Measurements from ENCODE around the gene ENG. TPM values are rescaled to one million over a fixed set of nuclear protein-coding genes. Genes with fewer than 3 reads are reported as not detected.

Gene ENG
- total and polyA plus RNA-seq, 2 of the 8 experiments (the other 6 are each of a cell fraction or from before 2014, with no cell fraction given): 1.8 to 4.4 TPM

GRCh38 chr9:127783111-127784008, 71.1 kb downstream of the ENG start:
- H2BK120ac ChIP-seq (replicated peaks; ENCODE audit: low read depth, low read length): no peak overlapping the region
- H3K4ac ChIP-seq (replicated peaks; ENCODE audit: insufficient read length, low read depth, low read length): peak overlapping the region; percentile 41
- peaks cover 0 to 17% (median 10%) of the 10 kb centered on the region in 4 experiments; a peak in 5 of 7 replicates for H3K4me1 ChIP-seq (replicated peaks in 1 of 4; ENCODE audit: control insufficient read depth in 3 of 4, insufficient read depth in 4 of 4, low read length in 3 of 4)
- peak overlapping the region; percentile 71; the same call in 1 of the 2 replicates for H2BK12ac ChIP-seq (ENCODE audit: low read depth, low read length)
- no peak overlapping the region for H2AK5ac ChIP-seq (ENCODE audit: low read depth, low read length)
- H3K79me2 ChIP-seq (ENCODE audit: control insufficient read depth in 1 of 2, insufficient read depth in 2 of 2, low read length in 2 of 2): peaks cover 3 to 15% of the 10 kb centered on the region in 2 experiments; a peak in 2 of 4 replicates
- no peak overlapping the region for H3K23ac ChIP-seq (ENCODE audit: insufficient read length)
- peaks cover 12 to 13% (median 12%) of the 10 kb centered on the region in 4 experiments for H3K36me3 ChIP-seq (ENCODE audit: control insufficient read depth in 2 of 4, insufficient read depth in 4 of 4, low read length in 3 of 4)
- H2BK5ac ChIP-seq (ENCODE audit: low read depth, low read length): no peak overlapping the region
- 90% methylated on average over 20 of the region's 20 CpGs; no CpG with 5 or more reads in 1 of the 2 experiments for WGBS, 2 experiments (ENCODE audit: extremely low coverage in 1 of 2, insufficient coverage in 1 of 2, insufficient read length in 1 of 2, insufficient replicate concordance in 2 of 2, low coverage in 1 of 2, low lambda C conversion rate in 2 of 2, missing lambda C conversion rate in 1 of 2)
- H3K27ac ChIP-seq (ENCODE audit: low read depth, low read length): no peak overlapping the region
- no peak overlapping the region for H3K18ac ChIP-seq (ENCODE audit: extremely low read depth, low read length)
- DNase-seq (ENCODE audit: low read depth in 1 of 2, low spot score in 2 of 2) (no peak), FAIRE-seq (no peak)
- peak overlapping the region; percentile 88 for H2BK15ac ChIP-seq (ENCODE audit: low read length)
- H3K56ac ChIP-seq (replicated peaks; ENCODE audit: insufficient read length, low read depth, low read length): no peak overlapping the region
- no peak overlapping the region for H3K4me2 ChIP-seq (ENCODE audit: insufficient read depth in 1 of 2, low read depth in 2 of 2, low read length in 2 of 2)
- H2AFZ ChIP-seq (ENCODE audit: low read length): no peak overlapping the region
- H3K27me3 ChIP-seq (replicated peaks in 1 of 4; ENCODE audit: control insufficient read depth in 3 of 4, extremely low read depth in 1 of 4, insufficient read depth in 3 of 4, low read length in 3 of 4): no peaks in the 10 kb centered on the region
- H3K9me3 ChIP-seq (ENCODE audit: insufficient read depth in 2 of 2, low read depth in 1 of 2, low read length in 1 of 2): no peaks in the 10 kb centered on the region
- no peak overlapping the region for H4K5ac ChIP-seq (ENCODE audit: insufficient read length, low read depth, low read length)
- H2BK20ac ChIP-seq (ENCODE audit: low read length): no peak overlapping the region
- no peak overlapping the region for H4K8ac ChIP-seq (ENCODE audit: extremely low read depth, insufficient read depth, low read length)
- no peak overlapping the region for H3K4me3 ChIP-seq (ENCODE audit: extremely low read depth in 1 of 4, insufficient read depth in 2 of 4, low read depth in 3 of 4, low read length in 4 of 4)
- no peaks in the 10 kb centered on the region for H3K23me2 ChIP-seq (ENCODE audit: low read depth, low read length)
- POLR2A ChIA-PET (ENCODE audit: partially characterized antibody): interaction anchor here (0.6 to 10.2 kb wide), 8 partner anchors 9 to 337 kb away, joined by 3 to 140 read pairs (median 4); partner anchors contain the start of gene FPGS
- CTCF ChIA-PET (ENCODE audit: partially characterized antibody): interaction anchor here (0.8 to 16.2 kb wide), 12 partner anchors 16 to 279 kb away, joined by 3 to 227 read pairs (median 4); partner anchors contain the start of gene TOR2A
- H3K9ac ChIP-seq (replicated peaks in 1 of 4; ENCODE audit: extremely low read depth in 1 of 4, low read depth in 3 of 4, low read length in 3 of 4): no peak overlapping the region
- no peak overlapping the region for H4K91ac ChIP-seq (replicated peaks; ENCODE audit: insufficient read length, low read length)
- peaks cover 4% of the 10 kb centered on the region for H3K79me1 ChIP-seq (ENCODE audit: low read depth, low read length)
- H3K14ac ChIP-seq (ENCODE audit: insufficient read length): peak overlapping the region; percentile 27
- H4K20me1 ChIP-seq (replicated peaks in 1 of 2; ENCODE audit: control insufficient read depth in 1 of 2, insufficient read depth in 2 of 2, low read length in 2 of 2): peaks cover 7 to 12% of the 10 kb centered on the region in 2 experiments
- no peak for TF ChIP-seq TAF1 (IDR thresholded peaks at IDR 0.05; ENCODE audit: low read depth, low read length)
- TF ChIP-seq NANOG (IDR thresholded peaks at IDR 0.05; ENCODE audit: insufficient read depth, low read depth, low read length, poor library complexity, severe bottlenecking): no peak
- TF ChIP-seq SIX5 (IDR thresholded peaks at IDR 0.05; ENCODE audit: low read depth, low read length): no peak
